GM12801 (cell line): ENCODE data around the gene SOX6.

Experiments used
- TF ChIP-seq, protein P1 (sequence below): IDR thresholded peaks from one replicate; pipeline ENCODE4 v1.5.1; 2011; ENCODE audit warnings: control low read depth; ENCODE audit not compliant: insufficient read length; ENCODE audit errors: extremely low read depth

Gene SOX6

DNA sequence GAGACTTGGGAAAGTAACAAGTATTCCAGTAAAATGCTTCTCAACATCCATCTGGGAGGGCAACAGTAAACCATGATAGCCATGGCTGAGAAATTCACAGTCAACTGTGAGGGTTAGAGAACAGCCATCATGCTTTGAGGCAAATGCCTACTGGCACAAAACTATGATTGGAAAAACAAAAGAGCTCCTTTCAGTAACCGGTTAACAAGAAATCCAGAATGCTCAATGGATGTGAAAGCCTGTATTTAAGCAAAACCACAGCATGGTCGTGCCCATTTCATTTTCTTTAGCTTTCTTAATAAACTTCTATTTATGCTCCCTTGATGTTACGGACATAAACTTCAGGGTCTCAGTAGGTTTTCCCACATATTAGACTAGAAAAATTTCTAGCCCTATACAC, 139.5 kb downstream of the SOX6 start:
- TF ChIP-seq, protein P1, sequence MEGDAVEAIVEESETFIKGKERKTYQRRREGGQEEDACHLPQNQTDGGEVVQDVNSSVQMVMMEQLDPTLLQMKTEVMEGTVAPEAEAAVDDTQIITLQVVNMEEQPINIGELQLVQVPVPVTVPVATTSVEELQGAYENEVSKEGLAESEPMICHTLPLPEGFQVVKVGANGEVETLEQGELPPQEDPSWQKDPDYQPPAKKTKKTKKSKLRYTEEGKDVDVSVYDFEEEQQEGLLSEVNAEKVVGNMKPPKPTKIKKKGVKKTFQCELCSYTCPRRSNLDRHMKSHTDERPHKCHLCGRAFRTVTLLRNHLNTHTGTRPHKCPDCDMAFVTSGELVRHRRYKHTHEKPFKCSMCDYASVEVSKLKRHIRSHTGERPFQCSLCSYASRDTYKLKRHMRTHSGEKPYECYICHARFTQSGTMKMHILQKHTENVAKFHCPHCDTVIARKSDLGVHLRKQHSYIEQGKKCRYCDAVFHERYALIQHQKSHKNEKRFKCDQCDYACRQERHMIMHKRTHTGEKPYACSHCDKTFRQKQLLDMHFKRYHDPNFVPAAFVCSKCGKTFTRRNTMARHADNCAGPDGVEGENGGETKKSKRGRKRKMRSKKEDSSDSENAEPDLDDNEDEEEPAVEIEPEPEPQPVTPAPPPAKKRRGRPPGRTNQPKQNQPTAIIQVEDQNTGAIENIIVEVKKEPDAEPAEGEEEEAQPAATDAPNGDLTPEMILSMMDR = no peak

DNA sequence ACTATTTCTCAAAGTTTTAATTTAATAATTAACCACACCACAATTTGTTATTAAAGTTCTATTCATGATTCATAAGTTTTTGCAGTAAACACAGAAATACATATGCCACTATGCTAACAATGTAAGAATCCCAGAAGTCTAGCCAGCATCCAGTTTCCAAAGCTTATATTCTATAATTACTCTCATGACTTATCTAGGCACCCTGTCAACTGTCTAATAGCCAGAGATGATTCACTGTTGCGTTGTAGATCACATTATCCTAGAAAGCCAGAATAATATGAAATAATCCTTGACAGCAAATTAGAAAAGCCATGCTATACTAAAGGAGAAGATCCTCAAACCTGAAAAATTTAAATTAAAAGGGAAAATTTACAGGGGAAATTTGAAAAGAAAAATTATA, 141.0 kb downstream of the SOX6 start:
- TF ChIP-seq, protein P1 = no peak

DNA sequence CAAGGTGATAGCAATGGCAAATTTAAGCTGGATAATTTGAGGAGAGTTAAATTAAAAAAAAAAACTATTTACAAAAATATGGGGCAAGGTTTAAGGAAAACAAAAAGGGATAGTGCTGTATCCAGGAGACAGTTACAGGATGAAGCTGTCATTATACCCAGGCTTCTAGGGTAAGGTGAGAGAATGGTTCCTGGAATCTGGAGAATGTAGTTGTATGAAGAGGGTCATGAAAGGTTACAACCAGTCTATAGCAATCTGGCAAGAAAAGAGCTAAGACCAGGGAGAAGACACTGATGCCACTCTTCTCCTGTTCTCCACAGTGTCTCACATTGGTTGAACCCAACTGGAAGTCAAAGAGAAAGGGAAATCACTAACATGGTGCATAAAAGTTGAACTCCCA, 144.9 kb downstream of the SOX6 start:
- TF ChIP-seq, protein P1 = no peak

DNA sequence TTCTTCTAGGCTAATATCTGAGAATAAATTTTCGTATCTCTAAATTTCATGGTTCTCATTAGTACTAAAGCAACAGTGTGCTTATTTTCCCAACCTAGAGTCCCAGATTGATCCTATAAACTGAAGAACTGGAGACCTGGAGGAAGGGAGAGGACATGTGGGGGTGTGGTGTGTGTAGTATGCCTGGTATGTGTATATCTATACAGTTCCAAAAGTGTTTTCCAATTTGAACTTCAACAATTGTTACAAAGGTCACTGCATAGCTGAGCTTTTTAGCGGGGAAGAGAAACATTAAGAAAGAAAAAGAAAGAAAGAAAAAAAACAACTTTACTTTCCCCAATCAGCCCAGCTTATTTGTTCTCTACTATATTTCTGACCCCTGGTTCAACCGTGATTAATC, 152.1 kb downstream of the SOX6 start:
- TF ChIP-seq, protein P1 = no peak

DNA sequence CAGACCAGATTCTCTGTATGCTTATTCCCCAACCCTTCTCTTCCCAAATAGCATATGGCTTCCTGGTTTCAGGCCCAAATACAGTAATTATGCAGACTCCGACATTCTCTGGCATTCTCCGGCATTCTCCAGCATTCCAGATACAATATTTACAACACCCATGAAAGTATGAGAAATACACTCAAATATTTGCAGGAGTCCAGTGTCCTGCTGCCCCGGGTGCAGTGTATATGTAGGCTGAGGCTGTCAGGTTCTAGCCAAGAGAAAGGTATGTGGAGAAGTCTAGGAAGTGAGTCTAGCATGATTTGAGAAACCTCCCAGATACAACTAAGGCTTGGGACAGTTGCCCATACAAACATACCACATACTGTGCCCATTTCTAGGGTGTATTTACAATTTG, 160.7 kb downstream of the SOX6 start:
- TF ChIP-seq, protein P1 = no peak

DNA sequence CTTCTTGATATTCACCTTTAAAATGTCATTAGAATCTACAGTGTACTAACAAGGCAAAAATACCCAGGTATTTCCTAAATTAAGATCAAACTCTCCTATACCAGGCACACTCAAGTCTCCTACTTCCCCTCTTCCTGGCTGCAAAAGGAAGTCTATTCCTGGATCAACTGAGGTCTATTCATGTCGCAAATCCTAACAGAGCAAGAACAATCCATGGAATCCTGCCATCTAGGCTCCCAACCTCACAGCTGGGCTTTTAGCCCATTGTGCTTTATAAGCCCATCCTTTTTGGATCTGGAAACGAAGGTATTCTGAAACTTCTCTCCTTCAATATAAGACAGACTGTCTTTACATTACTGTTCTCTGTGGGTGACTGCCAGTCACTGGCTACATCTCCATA, 161.8 kb downstream of the SOX6 start:
- TF ChIP-seq, protein P1 = no peak

DNA sequence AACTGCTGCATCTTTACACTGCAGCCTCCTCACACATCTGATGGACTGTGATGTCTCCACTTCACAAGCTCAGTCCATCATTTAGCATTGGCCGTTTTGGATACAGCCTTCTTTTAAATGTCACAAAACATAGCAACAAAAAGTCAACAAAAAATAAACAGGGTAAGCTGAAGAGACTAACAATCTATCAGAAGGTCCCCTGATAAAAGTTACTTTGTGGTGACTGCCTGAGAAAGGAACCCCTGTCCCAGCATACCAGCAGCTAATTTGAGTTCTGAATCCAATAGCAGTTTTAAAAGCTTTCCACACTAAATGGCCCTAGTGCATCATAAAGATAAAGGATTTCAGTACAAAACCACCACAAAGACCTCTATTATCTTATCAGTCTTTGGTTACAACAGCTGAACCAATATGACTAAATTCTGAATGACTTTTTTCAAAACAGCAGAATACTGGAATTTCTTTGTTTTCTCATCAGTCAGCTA, 162.4 kb downstream of the SOX6 start:
- TF ChIP-seq, protein P1 = no peak

DNA sequence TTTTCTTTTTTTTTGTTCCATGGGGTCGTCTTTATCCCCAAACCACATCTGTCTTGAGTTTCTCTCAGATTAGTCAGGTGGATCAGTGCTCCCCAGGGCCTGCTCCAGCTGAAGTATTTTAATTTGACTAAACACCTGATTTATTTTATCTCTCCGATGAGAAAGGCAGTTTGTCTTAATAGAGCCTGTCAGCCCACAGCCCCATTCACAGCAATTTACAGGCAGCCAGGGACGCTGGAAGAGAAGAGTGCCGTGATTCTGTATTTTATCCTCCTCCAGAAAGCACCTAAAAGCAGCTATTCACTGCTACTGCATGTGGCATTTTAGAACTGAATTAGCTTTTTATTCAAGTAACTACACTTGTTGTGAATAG, 164.5 kb downstream of the SOX6 start:
- TF ChIP-seq, protein P1 = no peak
